Tibial nerve (tissue), 4 donors: ENCODE measurements around the gene CFAP97. TPM values are rescaled to one million over a fixed set of nuclear protein-coding genes. Genes with fewer than 3 reads are reported as not detected.

Source experiments
- DNase-seq, 2 donors: peaks; one replicate each; pipeline ENCODE4 v3.0.0-alpha.2; 2019; ENCODE audit warnings: low spot score in 2 of 2
- H3K27ac ChIP-seq, 4 donors: fragments of 200-600 bp; sonication (generic) in 3 of 4; one replicate each; pipeline ENCODE4 v1.5.1; 2017 to 2019; ENCODE audit warnings: mild to moderate bottlenecking in 1 of 4
- H3K27me3 ChIP-seq, 2 donors: fragments of 200-600 bp; sonication (generic) in 1 of 2; one replicate each; pipeline versions ENCODE4 v1.5.1 to v1.6.0; 2017 to 2019
- H3K36me3 ChIP-seq, 3 donors: fragments of 200-600 bp; sonication (generic); one replicate each; pipeline ENCODE4 v1.5.1; 2018 to 2019
- H3K4me1 ChIP-seq, 4 donors: fragments of 200-600 bp; sonication (generic) in 3 of 4; one replicate each; pipeline ENCODE4 v1.5.1; 2017 to 2019
- H3K4me3 ChIP-seq, 4 donors: fragments of 200-600 bp; sonication (generic) in 3 of 4; one replicate each; pipeline ENCODE4 v1.5.1; 2017 to 2019; ENCODE audit warnings: mild to moderate bottlenecking in 1 of 4, moderate library complexity in 1 of 4
- H3K9me3 ChIP-seq, 4 donors: fragments of 200-600 bp; sonication (generic) in 3 of 4; one replicate each; pipeline ENCODE4 v1.5.1; 2017 to 2019
- CTCF ChIP-seq, 5 experiments: fragments of 200-600 bp in 3 of 5; fragments of 450-650 bp in 2 of 5; sonication (generic) in 3 of 5; IDR thresholded peaks; one replicate each; pipeline ENCODE4 v1.5.1; 2016 to 2019; ENCODE audit warnings: antibody characterized with exemption in 5 of 5, mild to moderate bottlenecking in 3 of 5, moderate library complexity in 2 of 5
- EP300 ChIP-seq, 2 donors: sonication (generic); formaldehyde crosslinking; IDR thresholded peaks; one replicate each; pipeline ENCODE4 v1.6.1; 2017; ENCODE audit warnings: antibody characterized with exemption in 2 of 2, mild to moderate bottlenecking in 1 of 2
- POLR2A ChIP-seq, 2 donors: fragments of 450-650 bp; IDR thresholded peaks; one replicate each; pipeline ENCODE4 v1.6.1; 2017; ENCODE audit warnings: antibody characterized with exemption in 2 of 2, mild to moderate bottlenecking in 2 of 2, moderate library complexity in 2 of 2
- WGBS, 2 donors: methylation state at CpG; one replicate each; pipeline ENCODE4 v1.1.5; 2018; 5-methylcytosine and 5-hydroxymethylcytosine counted together
- total RNA-seq, 4 donors: library from RNA; depleted of rRNA; stranded (reverse); fragments of >200 nt; gene quantifications; one replicate each; pipeline ENCODE4 v1.1.0, GENCODE V29; 2016

Gene CFAP97
- total RNA-seq, 4 donors from 2014 or later = 30.3 to 44.1 (median 33.3) TPM

GRCh38 chr4:185179488-185179887 is 24.3 kb downstream of the CFAP97 start:
- no peak overlapping the region for H3K4me3 ChIP-seq
- H3K36me3 ChIP-seq = peaks cover 0 to 14% (median 0%) of the 10 kb centered on the region in 3 donors
- no peaks in the 10 kb centered on the region for H3K9me3 ChIP-seq
- TF ChIP-seq POLR2A (IDR thresholded peaks at IDR 0.05) (no peak), EP300 (IDR thresholded peaks at IDR 0.05) (no peak), CTCF (IDR thresholded peaks at IDR 0.05) (no peak)
- no peak overlapping the region for H3K27ac ChIP-seq
- peaks cover 0 to 22% (median 0%) of the 10 kb centered on the region in 4 donors for H3K4me1 ChIP-seq
- no peak for DNase-seq
- WGBS, 2 donors = 85 to 95% methylated on average over 3 of the region's 3 CpGs
- H3K27me3 ChIP-seq = no peaks in the 10 kb centered on the region

- Histone ChIP-seq H3K27me3 (no peaks in the 10 kb centered on the region), H3K27ac (peak overlapping the region in 2 of 4 donors; percentile 16 to 40), H3K4me3 (no peak overlapping the region), H3K4me1 (peaks cover 0 to 23% (median 0%) of the 10 kb centered on the region in 4 donors), H3K9me3 (no peaks in the 10 kb centered on the region), H3K36me3 (peaks cover 0 to 53% (median 8%) of the 10 kb centered on the region in 3 donors)
- WGBS, 2 donors = 92 to 95% methylated on average over 2 of the region's 2 CpGs
- no peak for DNase-seq
- TF ChIP-seq CTCF (IDR thresholded peaks at IDR 0.05) (no peak), POLR2A (IDR thresholded peaks at IDR 0.05) (no peak), EP300 (IDR thresholded peaks at IDR 0.05) (no peak)
Measured at GRCh38 chr4:185171373-185172071, 32.3 kb downstream of the CFAP97 start.

- 81 to 86% methylated on average over 9 of the region's 9 CpGs for WGBS, 2 donors
- Histone ChIP-seq H3K27me3 (no peaks in the 10 kb centered on the region), H3K9me3 (no peaks in the 10 kb centered on the region), H3K36me3 (peaks cover 0 to 49% (median 8%) of the 10 kb centered on the region in 3 donors), H3K4me3 (no peak overlapping the region), H3K4me1 (peaks cover 0 to 20% (median 0%) of the 10 kb centered on the region in 4 donors), H3K27ac (no peak overlapping the region)
- no peak for DNase-seq
- TF ChIP-seq EP300 (IDR thresholded peaks at IDR 0.05) = no peak
- TF ChIP-seq CTCF (IDR thresholded peaks at IDR 0.05) = no peak
- no peak for TF ChIP-seq POLR2A (IDR thresholded peaks at IDR 0.05)
Measured at GRCh38 chr4:185167234-185167633, 36.6 kb downstream of the CFAP97 start.

- WGBS, 2 donors = 18 to 36% methylated on average over 2 of the region's 2 CpGs
- no peak for TF ChIP-seq EP300 (IDR thresholded peaks at IDR 0.05)
- no peak for TF ChIP-seq POLR2A (IDR thresholded peaks at IDR 0.05)
- no peak for TF ChIP-seq CTCF (IDR thresholded peaks at IDR 0.05)
- peaks cover 0 to 57% (median 8%) of the 10 kb centered on the region in 3 donors for H3K36me3 ChIP-seq
- peak overlapping the region in 1 of 4 donors; percentile 25 for H3K27ac ChIP-seq
- H3K9me3 ChIP-seq = no peaks in the 10 kb centered on the region
- no peaks in the 10 kb centered on the region for H3K27me3 ChIP-seq
- peaks cover 0 to 6% (median 0%) of the 10 kb centered on the region in 4 donors for H3K4me1 ChIP-seq
- no peak for DNase-seq
- no peak overlapping the region for H3K4me3 ChIP-seq
Measured at GRCh38 chr4:185165605-185166063, 38.2 kb downstream of the CFAP97 start.

- TF ChIP-seq CTCF (IDR thresholded peaks at IDR 0.05) (no peak), EP300 (IDR thresholded peaks at IDR 0.05) (no peak), POLR2A (IDR thresholded peaks at IDR 0.05) (no peak)
- Histone ChIP-seq H3K4me1 (peaks cover 0 to 9% (median 0%) of the 10 kb centered on the region in 4 donors), H3K9me3 (no peaks in the 10 kb centered on the region), H3K4me3 (no peak overlapping the region), H3K36me3 (peaks cover 0 to 76% (median 4%) of the 10 kb centered on the region in 3 donors), H3K27me3 (no peaks in the 10 kb centered on the region), H3K27ac (no peak overlapping the region)
- 89% methylated on average over 1 of the region's 1 CpG for WGBS, 2 donors
- no peak for DNase-seq
Measured at GRCh38 chr4:185151296-185151695, 52.5 kb downstream of the CFAP97 start.
